HG03139 (cell line): ENCODE data around the gene PDE6C.
"Not testable (repeated sequence)": the region's sequence is repeated elsewhere in the genome, so short reads cannot be mapped to it uniquely, and the experiment has no call there.

Experiments used
- ATAC-seq: cut with Tn5 transposase; IDR thresholded peaks from one replicate; pipeline ENCODE4 v1.9.1; 2021; ENCODE audit not compliant: unreplicated experiment

The PDE6C gene

GRCh38 chr10:93629647-93630305 is 17.4 kb downstream of the PDE6C start:
- ATAC-seq, result no peak

- no peak for ATAC-seq
Measured at GRCh38 chr10:93630625-93631557, 18.6 kb downstream of the PDE6C start.

GRCh38 chr10:93639791-93640190 is 27.5 kb downstream of the PDE6C start:
- no peak for ATAC-seq

- ATAC-seq, result no peak
Measured at GRCh38 chr10:93652857-93653256, 40.5 kb downstream of the PDE6C start.

GRCh38 chr10:93654201-93654600 is 41.9 kb downstream of the PDE6C start:
- ATAC-seq, result no peak

- no peak for ATAC-seq
Measured at GRCh38 chr10:93656155-93656554, 43.8 kb downstream of the PDE6C start.

- no peak for ATAC-seq
Measured at GRCh38 chr10:93657757-93658156, 45.4 kb downstream of the PDE6C start.

- ATAC-seq, result no peak
Measured at GRCh38 chr10:93666030-93666429, 53.7 kb downstream of the PDE6C start.

- no peak for ATAC-seq
Measured at GRCh38 chr10:93667795-93668194, 55.5 kb downstream of the PDE6C start.

GRCh38 chr10:93670372-93670771 is 58.0 kb downstream of the PDE6C start:
- ATAC-seq, result no peak

GRCh38 chr10:93671042-93671441 is 58.7 kb downstream of the PDE6C start:
- ATAC-seq, result no peak

GRCh38 chr10:93672022-93672678 is 59.8 kb downstream of the PDE6C start:
- ATAC-seq, result no peak

- no peak for ATAC-seq
Measured at GRCh38 chr10:93672890-93673289, 60.6 kb downstream of the PDE6C start.

GRCh38 chr10:93673791-93674190 is 61.5 kb downstream of the PDE6C start:
- ATAC-seq, result no peak

- ATAC-seq, result no peak
Measured at GRCh38 chr10:93678386-93678785, 66.0 kb downstream of the PDE6C start.

- ATAC-seq, result no peak
Measured at GRCh38 chr10:93678805-93679587, 66.7 kb downstream of the PDE6C start.

GRCh38 chr10:93680412-93681047 is 68.2 kb downstream of the PDE6C start:
- no peak for ATAC-seq

GRCh38 chr10:93687737-93688136 is 75.4 kb downstream of the PDE6C start:
- no peak for ATAC-seq

- no peak for ATAC-seq
Measured at GRCh38 chr10:93695740-93696139, 83.4 kb downstream of the PDE6C start.

GRCh38 chr10:93696582-93696981 is 84.2 kb downstream of the PDE6C start:
- ATAC-seq, result not testable (repeated sequence)
